ENCODE results near the gene UBALD1.

DNA sequence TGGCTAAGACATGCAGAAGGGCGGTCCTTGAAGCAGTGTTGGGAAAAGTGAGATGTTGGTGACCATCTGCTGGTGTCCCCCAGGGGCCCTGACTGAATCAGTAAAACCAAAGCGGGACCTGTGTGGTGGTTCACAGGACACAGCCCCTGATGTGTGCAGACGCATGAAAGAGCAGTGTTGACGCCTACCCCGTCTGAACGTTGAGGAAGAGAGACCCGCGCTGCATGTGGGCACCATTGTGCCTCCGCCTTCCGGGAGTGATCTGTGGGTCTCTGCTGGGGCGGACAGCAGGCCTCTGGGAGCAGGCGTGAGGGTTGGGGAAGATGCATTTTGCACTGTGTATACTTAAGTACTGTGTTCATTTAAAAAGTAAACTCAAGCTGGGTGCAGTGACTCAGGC is 41.5 kb upstream of the UBALD1 start:
- TF ChIP-seq, protein P1, sequence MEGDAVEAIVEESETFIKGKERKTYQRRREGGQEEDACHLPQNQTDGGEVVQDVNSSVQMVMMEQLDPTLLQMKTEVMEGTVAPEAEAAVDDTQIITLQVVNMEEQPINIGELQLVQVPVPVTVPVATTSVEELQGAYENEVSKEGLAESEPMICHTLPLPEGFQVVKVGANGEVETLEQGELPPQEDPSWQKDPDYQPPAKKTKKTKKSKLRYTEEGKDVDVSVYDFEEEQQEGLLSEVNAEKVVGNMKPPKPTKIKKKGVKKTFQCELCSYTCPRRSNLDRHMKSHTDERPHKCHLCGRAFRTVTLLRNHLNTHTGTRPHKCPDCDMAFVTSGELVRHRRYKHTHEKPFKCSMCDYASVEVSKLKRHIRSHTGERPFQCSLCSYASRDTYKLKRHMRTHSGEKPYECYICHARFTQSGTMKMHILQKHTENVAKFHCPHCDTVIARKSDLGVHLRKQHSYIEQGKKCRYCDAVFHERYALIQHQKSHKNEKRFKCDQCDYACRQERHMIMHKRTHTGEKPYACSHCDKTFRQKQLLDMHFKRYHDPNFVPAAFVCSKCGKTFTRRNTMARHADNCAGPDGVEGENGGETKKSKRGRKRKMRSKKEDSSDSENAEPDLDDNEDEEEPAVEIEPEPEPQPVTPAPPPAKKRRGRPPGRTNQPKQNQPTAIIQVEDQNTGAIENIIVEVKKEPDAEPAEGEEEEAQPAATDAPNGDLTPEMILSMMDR (conservative IDR thresholded peaks at IDR 0.05 in 1 of 2, IDR thresholded peaks at IDR 0.05 in 1 of 2; ENCODE audit: extremely low read depth in 1 of 2, insufficient read depth in 1 of 2, low read depth in 1 of 2, low read length in 2 of 2), result no peak
- no peak for TF ChIP-seq EZH2 (IDR thresholded peaks at IDR 0.05; ENCODE audit: borderline replicate concordance, low read length)

All from mammary epithelial cell (primary cell).